LNCAP (cell line): ENCODE measurements around the gene TCIRG1.

Experiments used
- TF ChIP-seq, protein P1 (sequence below): fragments of 450-650 bp; IDR thresholded peaks from 2 replicates; pipeline ENCODE4 v1.5.1; 2017; ENCODE audit warnings: mild to moderate bottlenecking

Gene TCIRG1

DNA sequence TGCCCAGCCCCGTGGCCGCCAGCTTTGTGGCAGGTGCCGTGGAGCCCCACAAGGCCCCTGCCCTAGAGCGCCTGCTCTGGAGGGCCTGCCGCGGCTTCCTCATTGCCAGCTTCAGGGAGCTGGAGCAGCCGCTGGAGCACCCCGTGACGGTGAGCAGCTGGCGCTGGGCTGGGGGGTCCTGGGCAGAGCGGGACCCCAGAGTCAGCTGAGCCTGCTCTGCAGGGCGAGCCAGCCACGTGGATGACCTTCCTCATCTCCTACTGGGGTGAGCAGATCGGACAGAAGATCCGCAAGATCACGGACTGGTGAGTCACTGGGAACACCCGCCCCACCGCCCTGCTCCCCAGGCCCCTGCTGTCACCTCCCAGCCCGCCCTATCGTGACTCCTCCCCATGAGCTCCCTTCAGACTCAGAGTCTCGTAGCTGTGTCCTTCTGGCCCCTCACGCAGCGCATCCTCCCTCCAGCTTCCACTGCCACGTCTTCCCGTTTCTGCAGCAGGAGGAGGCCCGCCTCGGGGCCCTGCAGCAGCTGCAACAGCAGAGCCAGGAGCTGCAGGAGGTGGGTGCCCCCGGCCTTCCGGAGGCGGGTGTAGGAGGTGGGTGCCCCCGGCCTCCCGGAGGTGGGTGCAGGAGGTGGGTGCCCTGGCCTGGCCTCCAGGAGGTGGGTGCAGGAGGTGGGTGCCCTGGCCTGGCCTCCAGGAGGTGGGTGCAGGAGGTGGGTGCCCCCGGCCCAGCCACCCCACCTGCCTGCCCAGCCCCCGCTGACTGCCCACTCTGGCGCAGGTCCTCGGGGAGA is 4.7 kb downstream of the TCIRG1 start:
- TF ChIP-seq, protein P1, sequence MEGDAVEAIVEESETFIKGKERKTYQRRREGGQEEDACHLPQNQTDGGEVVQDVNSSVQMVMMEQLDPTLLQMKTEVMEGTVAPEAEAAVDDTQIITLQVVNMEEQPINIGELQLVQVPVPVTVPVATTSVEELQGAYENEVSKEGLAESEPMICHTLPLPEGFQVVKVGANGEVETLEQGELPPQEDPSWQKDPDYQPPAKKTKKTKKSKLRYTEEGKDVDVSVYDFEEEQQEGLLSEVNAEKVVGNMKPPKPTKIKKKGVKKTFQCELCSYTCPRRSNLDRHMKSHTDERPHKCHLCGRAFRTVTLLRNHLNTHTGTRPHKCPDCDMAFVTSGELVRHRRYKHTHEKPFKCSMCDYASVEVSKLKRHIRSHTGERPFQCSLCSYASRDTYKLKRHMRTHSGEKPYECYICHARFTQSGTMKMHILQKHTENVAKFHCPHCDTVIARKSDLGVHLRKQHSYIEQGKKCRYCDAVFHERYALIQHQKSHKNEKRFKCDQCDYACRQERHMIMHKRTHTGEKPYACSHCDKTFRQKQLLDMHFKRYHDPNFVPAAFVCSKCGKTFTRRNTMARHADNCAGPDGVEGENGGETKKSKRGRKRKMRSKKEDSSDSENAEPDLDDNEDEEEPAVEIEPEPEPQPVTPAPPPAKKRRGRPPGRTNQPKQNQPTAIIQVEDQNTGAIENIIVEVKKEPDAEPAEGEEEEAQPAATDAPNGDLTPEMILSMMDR, result no peak

DNA sequence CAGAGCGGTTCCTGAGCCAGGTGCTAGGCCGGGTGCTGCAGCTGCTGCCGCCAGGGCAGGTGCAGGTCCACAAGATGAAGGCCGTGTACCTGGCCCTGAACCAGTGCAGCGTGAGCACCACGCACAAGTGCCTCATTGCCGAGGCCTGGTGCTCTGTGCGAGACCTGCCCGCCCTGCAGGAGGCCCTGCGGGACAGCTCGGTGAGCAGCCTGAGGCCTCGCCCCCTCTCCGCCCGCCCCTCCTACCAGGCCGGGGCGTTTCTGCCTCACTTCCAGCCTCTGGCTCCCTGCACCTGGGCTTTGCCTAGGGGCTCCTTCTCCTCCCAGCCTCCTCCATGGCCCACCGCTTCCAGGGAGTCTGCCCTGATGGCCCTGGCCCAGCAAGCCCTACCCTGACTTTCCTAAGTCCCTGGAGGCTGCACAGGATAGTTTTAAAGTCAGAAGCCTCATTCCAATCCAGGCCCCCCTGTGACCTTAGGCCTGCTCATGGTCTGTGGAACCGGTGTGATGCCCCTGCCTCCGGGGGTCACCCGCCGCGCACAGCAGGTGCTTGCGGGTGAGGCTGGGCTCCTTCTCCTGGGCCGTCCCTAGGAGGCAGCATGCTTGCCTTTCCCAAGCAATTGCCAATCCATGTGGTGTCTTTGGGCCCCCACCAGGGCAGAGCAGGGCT is 5.5 kb downstream of the TCIRG1 start:
- TF ChIP-seq, protein P1, result no peak

DNA sequence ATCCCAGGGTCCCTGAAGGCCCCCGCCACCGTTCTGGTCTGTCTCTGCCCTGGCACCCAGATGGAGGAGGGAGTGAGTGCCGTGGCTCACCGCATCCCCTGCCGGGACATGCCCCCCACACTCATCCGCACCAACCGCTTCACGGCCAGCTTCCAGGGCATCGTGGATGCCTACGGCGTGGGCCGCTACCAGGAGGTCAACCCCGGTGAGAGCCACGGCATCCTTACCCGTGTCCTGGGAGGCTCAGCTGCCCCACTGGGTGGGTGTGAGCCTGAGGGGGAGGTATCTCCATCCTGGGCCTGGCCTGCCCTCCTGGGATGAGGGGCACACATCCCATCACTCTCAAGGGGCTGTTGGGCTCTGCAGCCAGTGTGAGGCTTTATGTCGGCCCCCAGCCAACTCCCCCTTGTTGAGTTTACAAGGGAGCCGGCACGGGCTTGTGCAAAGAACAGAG is 6.1 kb downstream of the TCIRG1 start:
- TF ChIP-seq, protein P1, result no peak

DNA sequence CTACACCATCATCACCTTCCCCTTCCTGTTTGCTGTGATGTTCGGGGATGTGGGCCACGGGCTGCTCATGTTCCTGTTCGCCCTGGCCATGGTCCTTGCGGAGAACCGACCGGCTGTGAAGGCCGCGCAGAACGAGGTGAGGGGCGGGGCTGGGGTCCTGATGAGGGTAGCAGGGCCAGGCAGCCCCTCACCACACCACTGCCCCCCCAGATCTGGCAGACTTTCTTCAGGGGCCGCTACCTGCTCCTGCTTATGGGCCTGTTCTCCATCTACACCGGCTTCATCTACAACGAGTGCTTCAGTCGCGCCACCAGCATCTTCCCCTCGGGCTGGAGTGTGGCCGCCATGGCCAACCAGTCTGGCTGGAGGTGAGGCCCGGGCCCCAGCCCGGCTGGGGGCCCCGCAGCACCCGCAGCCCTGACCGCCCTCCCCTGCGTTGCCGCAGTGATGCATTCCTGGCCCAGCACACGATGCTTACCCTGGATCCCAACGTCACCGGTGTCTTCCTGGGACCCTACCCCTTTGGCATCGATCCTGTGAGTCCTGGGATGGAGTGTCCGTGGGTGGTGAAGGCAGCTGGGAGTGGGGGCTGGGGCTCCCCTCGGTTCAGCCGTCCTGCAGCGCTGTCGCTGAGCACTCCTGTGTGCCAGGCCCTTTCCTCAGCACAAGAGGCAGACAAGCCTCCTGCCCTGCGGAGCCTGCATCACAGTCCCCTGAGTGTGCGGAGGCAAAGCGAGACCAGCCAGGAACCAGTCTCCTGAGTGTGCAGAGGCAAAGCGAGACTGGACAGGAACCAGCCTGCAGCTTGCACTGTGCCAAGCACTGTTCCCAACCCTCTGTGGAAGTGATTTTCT is 8.8 kb downstream of the TCIRG1 start:
- TF ChIP-seq, protein P1, result no peak

DNA sequence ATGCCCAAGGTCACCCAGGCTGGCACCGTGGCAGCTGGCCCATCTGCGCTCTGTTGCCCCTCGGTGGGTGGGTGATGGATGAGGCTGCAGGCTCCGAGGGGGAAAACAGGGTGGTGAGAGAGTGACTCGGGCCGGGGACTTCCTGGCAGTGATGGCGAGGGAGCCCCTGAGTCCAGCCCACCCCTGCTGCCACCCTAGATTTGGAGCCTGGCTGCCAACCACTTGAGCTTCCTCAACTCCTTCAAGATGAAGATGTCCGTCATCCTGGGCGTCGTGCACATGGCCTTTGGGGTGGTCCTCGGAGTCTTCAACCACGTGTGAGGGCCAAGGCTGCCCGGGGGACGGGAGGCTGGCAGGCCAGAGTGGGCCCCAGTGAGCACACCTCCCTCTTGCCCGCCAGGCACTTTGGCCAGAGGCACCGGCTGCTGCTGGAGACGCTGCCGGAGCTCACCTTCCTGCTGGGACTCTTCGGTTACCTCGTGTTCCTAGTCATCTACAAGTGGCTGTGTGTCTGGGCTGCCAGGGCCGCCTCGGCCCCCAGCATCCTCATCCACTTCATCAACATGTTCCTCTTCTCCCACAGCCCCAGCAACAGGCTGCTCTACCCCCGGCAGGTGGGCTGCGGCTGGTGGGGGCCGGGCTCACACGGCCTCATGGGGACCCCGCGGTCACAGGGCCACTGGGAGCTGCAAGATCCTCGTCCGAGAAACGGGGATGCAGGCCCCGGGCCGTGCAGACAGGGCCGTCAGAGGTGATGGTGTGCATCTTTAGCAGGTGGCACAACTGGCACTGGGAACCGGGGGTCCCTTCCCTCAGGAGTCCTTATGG is 10.1 kb downstream of the TCIRG1 start:
- TF ChIP-seq, protein P1, result no peak

DNA sequence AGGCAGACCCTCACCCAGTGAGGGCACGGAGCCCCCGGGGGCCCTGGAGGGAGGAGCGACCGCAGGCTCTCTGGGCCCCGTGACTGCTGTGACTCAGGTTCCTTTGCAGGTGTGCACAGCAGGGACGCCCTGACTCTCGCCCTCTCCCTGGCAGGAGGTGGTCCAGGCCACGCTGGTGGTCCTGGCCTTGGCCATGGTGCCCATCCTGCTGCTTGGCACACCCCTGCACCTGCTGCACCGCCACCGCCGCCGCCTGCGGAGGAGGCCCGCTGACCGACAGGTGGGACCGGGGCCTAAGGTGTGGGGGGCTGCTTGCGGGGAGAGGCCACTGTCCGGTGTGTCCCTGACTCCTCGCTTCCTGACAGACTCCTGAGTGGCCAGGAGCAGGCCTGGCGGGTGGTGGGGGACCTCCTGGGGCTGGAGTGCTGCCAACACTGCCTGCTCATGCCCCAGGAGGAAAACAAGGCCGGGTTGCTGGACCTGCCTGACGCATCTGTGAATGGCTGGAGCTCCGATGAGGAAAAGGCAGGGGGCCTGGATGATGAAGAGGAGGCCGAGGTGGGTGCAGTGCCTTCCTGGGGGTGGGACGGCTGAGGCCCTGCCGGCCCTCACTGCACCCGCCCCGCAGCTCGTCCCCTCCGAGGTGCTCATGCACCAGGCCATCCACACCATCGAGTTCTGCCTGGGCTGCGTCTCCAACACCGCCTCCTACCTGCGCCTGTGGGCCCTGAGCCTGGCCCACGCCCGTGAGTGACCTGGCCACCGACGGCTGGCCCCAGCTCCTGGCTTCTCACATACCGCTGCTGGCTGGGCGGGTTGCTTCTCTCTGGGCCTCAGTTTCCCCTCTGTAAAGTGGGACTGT is 10.9 kb downstream of the TCIRG1 start:
- TF ChIP-seq, protein P1, result no peak
